Ishikawa (cell line): ENCODE measurements around the gene KIF26B.

ENCODE experiments used
- EP300 ChIP-seq: IDR thresholded peaks from 2 replicates; pipeline ENCODE4 v1.6.1; 2012; ENCODE audit warnings: borderline replicate concordance
- RAD21 ChIP-seq: IDR thresholded peaks from 2 replicates; pipeline ENCODE4 v1.6.1; 2012; ENCODE audit warnings: low read depth
- TAF1 ChIP-seq: IDR thresholded peaks from 2 replicates; pipeline ENCODE4 v1.6.1; 2012; ENCODE audit warnings: low read depth, mild to moderate bottlenecking
- TEAD4 ChIP-seq: IDR thresholded peaks from 2 replicates; pipeline ENCODE4 v1.6.1; 2012

- TF ChIP-seq RAD21 (no peak), EP300 (no peak), TEAD4 (no peak), TAF1 (no peak)
Measured at GRCh38 chr1:245378745-245379144, 224.0 kb downstream of the KIF26B start.
